A549 treated with CpdA at 1 μM for 4 hours (cell line): ENCODE data around the gene OR10AG1. TPM values are rescaled to one million over a fixed set of nuclear protein-coding genes. Genes with fewer than 3 reads are reported as not detected.

Experiments used
- total RNA-seq: library from RNA; stranded (reverse); fragments of 200-300 nt; extraction: Qiagen RNA extraction; gene quantifications from 5 replicates; pipeline ENCODE4 v1.2.3, GENCODE V29; 2022; ENCODE audit warnings: low read depth

The OR10AG1 gene, protein sequence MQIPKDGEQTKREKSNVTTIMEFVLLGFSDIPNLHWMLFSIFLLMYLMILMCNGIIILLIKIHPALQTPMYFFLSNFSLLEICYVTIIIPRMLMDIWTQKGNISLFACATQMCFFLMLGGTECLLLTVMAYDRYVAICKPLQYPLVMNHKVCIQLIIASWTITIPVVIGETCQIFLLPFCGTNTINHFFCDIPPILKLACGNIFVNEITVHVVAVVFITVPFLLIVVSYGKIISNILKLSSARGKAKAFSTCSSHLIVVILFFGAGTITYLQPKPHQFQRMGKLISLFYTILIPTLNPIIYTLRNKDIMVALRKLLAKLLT
- not detected in 5 replicates for total RNA-seq

DNA sequence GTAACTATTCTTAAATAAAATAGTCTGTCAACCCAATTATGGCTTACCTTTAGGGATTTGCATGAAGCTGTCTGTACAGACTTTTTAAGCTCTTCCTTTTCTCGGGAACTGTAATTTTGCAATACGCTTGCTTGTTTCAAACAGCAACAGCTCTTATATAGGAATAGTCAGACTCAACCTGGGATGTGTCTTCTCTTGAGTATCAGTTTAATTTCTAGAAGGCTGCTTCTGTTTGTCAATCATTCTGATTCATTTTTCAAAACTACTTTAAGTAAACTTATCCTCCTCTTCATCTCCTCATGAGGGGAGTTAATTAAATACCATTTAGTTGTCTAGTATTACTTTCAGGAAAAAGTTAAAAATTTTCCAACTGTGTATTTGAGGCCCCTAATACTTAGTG lies at the start of gene OR10AG1:
Gene OR10AG1 (minus strand): TSS at position 101 of the 400 bp plus-strand sequence. CDS start 38 bp downstream, at position 63.

DNA sequence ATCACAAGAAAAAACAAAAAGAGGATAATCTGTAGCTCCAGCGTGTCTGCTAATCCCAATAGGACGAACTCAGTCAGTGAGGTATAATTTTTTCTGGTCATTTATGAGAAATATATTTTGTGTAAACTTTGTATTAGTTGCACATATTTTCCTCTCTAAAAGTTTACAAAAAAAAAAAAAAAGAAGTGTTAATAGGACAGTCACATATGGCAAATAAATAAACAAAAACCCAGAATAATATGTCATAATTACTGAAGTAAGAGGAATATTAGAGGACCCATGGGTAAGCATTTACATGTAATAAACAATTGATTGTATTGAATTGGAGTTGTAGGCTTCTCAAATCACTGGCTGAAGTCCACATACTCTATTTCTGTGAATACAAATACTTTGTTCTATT lies 24.8 kb upstream of the OR10AG1 start, which contains the start of gene OR5F1:
Gene OR5F1 (minus strand): TSS at position 101 of the 400 bp plus-strand sequence. CDS start 0 bp downstream, at position 101.

DNA sequence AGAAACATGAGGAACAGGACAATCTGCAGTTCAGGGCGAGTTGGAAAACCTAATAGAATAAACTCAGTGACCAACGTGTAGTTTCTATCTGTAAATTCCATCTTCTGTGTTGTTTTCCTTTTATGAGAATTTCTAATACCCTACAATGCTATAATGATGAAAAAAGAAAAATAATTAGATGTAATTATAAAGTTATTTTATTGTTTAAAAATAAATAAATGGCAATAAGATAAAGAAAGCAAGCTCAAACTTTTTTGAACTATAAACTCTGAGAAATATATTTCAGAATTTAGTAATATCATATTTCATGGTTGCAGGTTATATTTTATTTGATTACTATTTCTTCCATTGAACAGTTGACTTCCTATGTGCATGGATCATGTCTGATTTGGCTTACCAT lies 33.4 kb downstream of the OR10AG1 start, which contains the start of gene OR5I1:
Gene OR5I1 (minus strand): TSS at position 101 of the 400 bp plus-strand sequence. CDS start 0 bp downstream, at position 101.

Other genes starting within 250 kb of the OR10AG1 start
- not detected in 5 replicates for gene OR5D13, start 196.5 kb downstream of the OR10AG1 start, total RNA-seq
- not detected in 5 replicates for gene OR5D14, start 174.4 kb downstream of the OR10AG1 start, total RNA-seq
- not detected in 5 replicates for gene OR5L1, start 158.6 kb downstream of the OR10AG1 start, total RNA-seq
- gene OR5D18, start 150.3 kb downstream of the OR10AG1 start, total RNA-seq: not detected in 5 replicates
- not detected in 5 replicates for gene OR5L2, start 142.7 kb downstream of the OR10AG1 start, total RNA-seq
- not detected in 5 replicates for gene OR5D16, start 131.2 kb downstream of the OR10AG1 start, total RNA-seq
- not detected in 5 replicates for gene TRIM51, start 86.6 kb downstream of the OR10AG1 start, total RNA-seq
- not detected in 5 replicates for gene OR5W2, start 55.4 kb downstream of the OR10AG1 start, total RNA-seq
- not detected in 5 replicates for gene OR5I1, start 33.5 kb downstream of the OR10AG1 start, total RNA-seq
- gene OR5F1, start 24.7 kb upstream of the OR10AG1 start, total RNA-seq: not detected in 5 replicates
- not detected in 5 replicates for gene OR5AS1, start 57.7 kb upstream of the OR10AG1 start, total RNA-seq
- not detected in 5 replicates for gene OR8I2, start 123.4 kb upstream of the OR10AG1 start, total RNA-seq
- gene OR8H2, start 133.7 kb upstream of the OR10AG1 start, total RNA-seq: not detected in 5 replicates
- not detected in 5 replicates for gene OR8H3, start 152.4 kb upstream of the OR10AG1 start, total RNA-seq
- gene OR8J3, start 170.3 kb upstream of the OR10AG1 start, total RNA-seq: not detected in 5 replicates
- gene OR8K5, start 190.4 kb upstream of the OR10AG1 start, total RNA-seq: not detected in 5 replicates
- not detected in 5 replicates for gene OR5J2, start 206.7 kb upstream of the OR10AG1 start, total RNA-seq